CD4-positive, alpha-beta T cell (primary cell): Measurements from ENCODE around the gene ZNF592. TPM values are rescaled to one million over a fixed set of nuclear protein-coding genes. Genes with fewer than 3 reads are reported as not detected.
A peak's percentile ranks its signal among the peaks of the same experiment; 100 is the strongest.

ENCODE experiments used
- ATAC-seq: fragments of 200-7000 bp; cut with Tn5 transposase; one replicate; pipeline ENCODE4 v1.10.0; 2022; ENCODE audit warnings: mild to moderate bottlenecking; ENCODE audit not compliant: poor library complexity
- CTCF ChIA-PET: fragments of 350-600 bp; sonication (Branson Sonifier 250); formaldehyde crosslinking; loops from one replicate; lab custom pipeline; 2021; ENCODE audit warnings: antibody characterized with exemption, inconsistent platforms; lab: Charles Lee
- POLR2A ChIA-PET: fragments of 350-600 bp; sonication (Branson Sonifier 250); formaldehyde crosslinking; loops from one replicate; lab custom pipeline; 2021; ENCODE audit warnings: antibody characterized with exemption, inconsistent platforms; lab: Charles Lee
- DNase-seq, 14 experiments: peaks; one replicate each; pipeline ENCODE4 v3.0.0-alpha.2; 2013 to 2020; ENCODE audit warnings: mixed read lengths in 2 of 14
- H3K27ac ChIP-seq, 2 donors: one replicate each; pipeline versions ENCODE4 v1.5.1 to v1.7.0; 2013; ENCODE audit warnings: low read length in 2 of 2, low read depth in 1 of 2, mild to moderate bottlenecking in 1 of 2
- H3K27me3 ChIP-seq, 2 experiments: 1 replicate in 1 of 2; 2 replicates in 1 of 2; pipeline versions ENCODE4 v1.6.1 to v1.7.0; 2013; ENCODE audit warnings: low read length in 2 of 2, control low read depth in 1 of 2, mild to moderate bottlenecking in 1 of 2, moderate library complexity in 1 of 2; ENCODE audit not compliant: insufficient read depth in 2 of 2, control insufficient read depth in 1 of 2
- H3K36me3 ChIP-seq: one replicate; pipeline ENCODE4 v1.6.1; 2013; ENCODE audit warnings: low read length, control low read depth; ENCODE audit not compliant: insufficient read depth
- H3K4me1 ChIP-seq: one replicate; pipeline ENCODE4 v1.6.1; 2013; ENCODE audit warnings: low read length, control low read depth; ENCODE audit not compliant: insufficient read depth
- H3K4me3 ChIP-seq: one replicate; pipeline ENCODE4 v1.5.1; 2013; ENCODE audit warnings: mild to moderate bottlenecking, low read length, moderate library complexity
- H3K9me3 ChIP-seq, 2 experiments: 1 replicate in 1 of 2; 2 replicates in 1 of 2; pipeline versions ENCODE4 v1.6.1 to v1.7.0; 2013; ENCODE audit warnings: low read length in 2 of 2, mild to moderate bottlenecking in 2 of 2, control low read depth in 1 of 2, moderate library complexity in 1 of 2; ENCODE audit not compliant: control insufficient read depth in 1 of 2, insufficient read depth in 1 of 2
- H3K27ac Mint-ChIP-seq: one replicate; pipeline ENCODE4 v1.8.0; 2020; ENCODE audit warnings: mixed read lengths
- H3K27me3 Mint-ChIP-seq: one replicate; pipeline ENCODE4 v1.8.0; 2021; ENCODE audit warnings: mixed read lengths
- H3K36me3 Mint-ChIP-seq: one replicate; pipeline ENCODE4 v1.8.0; 2021; ENCODE audit warnings: low read depth, mixed read lengths
- H3K4me1 Mint-ChIP-seq: one replicate; pipeline ENCODE4 v1.8.0; 2021; ENCODE audit warnings: low read depth, mixed read lengths
- H3K4me3 Mint-ChIP-seq: one replicate; pipeline ENCODE4 v1.8.0; 2020; ENCODE audit warnings: mild to moderate bottlenecking, mixed read lengths
- H3K9me3 Mint-ChIP-seq: one replicate; pipeline ENCODE4 v1.8.0; 2020; ENCODE audit warnings: mixed read lengths
- intact Hi-C, 2 experiments: fragments of 100-400 bp; cut with DNase I in 1 of 2; cut with micrococcal nuclease in 1 of 2; formaldehyde crosslinking; loops; one replicate each; pipeline versions ENCODE4 v1.15.1 to v1.9.0; 2023 to 2025; cut with DNase I, micrococcal nuclease
- total RNA-seq, 174 experiments: library from RNA in 2 of 174; stranded (reverse) in 2 of 174; gene quantifications; one replicate each; pipeline ENCODE4 v1.2.3 and lab custom pipeline; 2021 to 2026
- TF ChIP-seq, protein P1 (sequence below): fragments of 200-600 bp; IDR thresholded peaks from one replicate; pipeline ENCODE4 v1.8.0; 2022; ENCODE audit warnings: antibody characterized with exemption, mild to moderate bottlenecking

The ZNF592 gene
- total RNA-seq, 2 experiments from 2014 or later: 37.5 to 38.2 TPM

DNA sequence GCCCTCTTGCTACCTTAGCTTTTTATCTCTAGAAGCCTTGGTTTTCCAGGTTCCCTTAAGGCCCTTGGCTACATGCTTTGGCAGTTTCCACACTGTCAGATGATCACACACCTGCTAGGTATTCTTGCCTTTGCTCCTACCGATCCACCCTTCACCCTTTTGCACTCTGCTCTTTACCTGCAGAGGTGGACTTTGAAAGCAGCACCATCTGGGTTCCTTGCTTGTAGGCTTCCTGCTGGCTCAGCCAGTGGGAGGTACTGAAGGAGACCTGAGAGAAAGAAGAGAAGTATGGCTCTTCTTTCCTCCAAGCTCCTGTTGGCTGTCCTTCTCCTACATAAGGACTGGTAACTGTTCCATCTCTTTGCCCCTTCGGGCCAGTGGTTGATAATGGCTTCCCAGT is 7.3 kb upstream of the ZNF592 start:
- CTCF ChIA-PET: no interaction called here
- Histone ChIP-seq H3K4me1 (peaks cover 17% of the 10 kb centered on the region), H3K4me3 (no peak overlapping the region), H3K27ac (no peak overlapping the region), H3K9me3 (no peaks in the 10 kb centered on the region), H3K27me3 (no peaks in the 10 kb centered on the region), H3K36me3 (no peaks in the 10 kb centered on the region)
- TF ChIP-seq, protein P1, sequence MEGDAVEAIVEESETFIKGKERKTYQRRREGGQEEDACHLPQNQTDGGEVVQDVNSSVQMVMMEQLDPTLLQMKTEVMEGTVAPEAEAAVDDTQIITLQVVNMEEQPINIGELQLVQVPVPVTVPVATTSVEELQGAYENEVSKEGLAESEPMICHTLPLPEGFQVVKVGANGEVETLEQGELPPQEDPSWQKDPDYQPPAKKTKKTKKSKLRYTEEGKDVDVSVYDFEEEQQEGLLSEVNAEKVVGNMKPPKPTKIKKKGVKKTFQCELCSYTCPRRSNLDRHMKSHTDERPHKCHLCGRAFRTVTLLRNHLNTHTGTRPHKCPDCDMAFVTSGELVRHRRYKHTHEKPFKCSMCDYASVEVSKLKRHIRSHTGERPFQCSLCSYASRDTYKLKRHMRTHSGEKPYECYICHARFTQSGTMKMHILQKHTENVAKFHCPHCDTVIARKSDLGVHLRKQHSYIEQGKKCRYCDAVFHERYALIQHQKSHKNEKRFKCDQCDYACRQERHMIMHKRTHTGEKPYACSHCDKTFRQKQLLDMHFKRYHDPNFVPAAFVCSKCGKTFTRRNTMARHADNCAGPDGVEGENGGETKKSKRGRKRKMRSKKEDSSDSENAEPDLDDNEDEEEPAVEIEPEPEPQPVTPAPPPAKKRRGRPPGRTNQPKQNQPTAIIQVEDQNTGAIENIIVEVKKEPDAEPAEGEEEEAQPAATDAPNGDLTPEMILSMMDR: no peak
- Mint-ChIP-seq H3K36me3 (no peaks in the 10 kb centered on the region), H3K9me3 (no peaks in the 10 kb centered on the region), H3K27ac (peak overlapping the region; percentile 10), H3K4me3 (no peak overlapping the region), H3K27me3 (no peaks in the 10 kb centered on the region), H3K4me1 (peaks cover 57% of the 10 kb centered on the region)
- POLR2A ChIA-PET: interaction anchor here (1.0 to 11.4 kb wide), 3 partner anchors 17 to 32 kb away, joined by 3 to 166 read pairs (median 15); partner anchors contain the start of gene SEC11A
- intact Hi-C loops: loop anchor here in 1 of 2 experiments (10.0 kb wide), 1 partner anchor 46 kb away; no protein-coding TSS in a partner anchor
- DNase-seq (no peak), ATAC-seq (no peak)

DNA sequence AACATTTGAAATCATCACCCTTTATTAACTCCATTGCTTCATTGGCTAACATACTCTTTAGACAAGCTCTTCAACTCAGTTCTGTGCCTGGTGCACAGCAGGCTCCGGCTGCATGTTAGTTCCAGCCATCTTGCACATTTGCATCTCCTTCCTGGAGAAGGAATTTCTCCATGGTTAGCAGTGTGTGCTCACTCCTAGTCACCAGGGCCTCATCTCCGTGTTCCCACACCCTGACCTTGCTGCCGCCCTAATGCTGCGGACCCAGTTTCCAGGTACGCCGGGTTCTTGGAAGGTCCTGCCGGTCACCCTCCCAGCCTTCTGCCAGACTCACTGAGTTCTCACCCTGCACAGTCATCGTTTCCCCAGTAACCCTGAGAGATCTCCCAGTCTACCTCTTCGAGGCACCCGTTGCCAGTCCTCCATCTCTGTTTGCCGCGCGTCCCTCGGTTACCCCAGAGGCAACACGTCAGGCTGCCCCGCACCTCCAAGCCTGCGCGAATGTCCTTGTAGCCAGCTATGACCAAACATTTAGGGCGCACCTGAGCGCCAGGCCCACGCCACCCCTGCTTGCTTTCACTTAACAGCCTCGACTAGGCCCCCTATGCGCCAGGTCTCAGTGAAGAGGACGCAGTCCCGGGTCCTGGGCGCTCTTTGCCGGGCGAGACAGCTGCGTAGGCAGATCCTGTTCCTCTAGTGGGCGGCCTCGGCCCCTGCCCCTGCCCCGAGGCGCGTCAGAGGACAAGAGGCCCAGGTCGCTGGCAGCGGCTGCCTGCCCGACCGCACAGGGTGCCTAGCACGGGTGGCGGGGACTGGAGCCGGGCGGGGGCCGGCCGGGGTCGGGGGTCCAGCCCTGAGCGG is 747 bp upstream of the ZNF592 start:
- Mint-ChIP-seq H3K27ac (peak overlapping the region; percentile 97), H3K4me3 (peak overlapping the region; percentile 89), H3K9me3 (no peaks in the 10 kb centered on the region), H3K27me3 (no peaks in the 10 kb centered on the region), H3K36me3 (peaks cover 27% of the 10 kb centered on the region), H3K4me1 (peaks cover 72% of the 10 kb centered on the region)
- H3K4me3 ChIP-seq: peak overlapping the region; percentile 71
- ChIA-PET POLR2A (interaction anchor here (0.5 to 13.4 kb wide), 20 partner anchors 14 to 234 kb away, joined by 3 to 311 read pairs (median 6); partner anchors contain the start of genes NMB, PDE8A, SEC11A and WDR73), CTCF (interaction anchor here (0.7 to 1.9 kb wide), 7 partner anchors 13 to 233 kb away, joined by 3 to 8 read pairs (median 4); partner anchors contain the start of gene SEC11A)
- intact Hi-C loops: loop anchor here (1.0 to 10.0 kb wide), 7 partner anchors 11 to 160 kb away; partner anchors contain the start of genes SEC11A (in 2 of the 2), WDR73 (in 1 of the 2) and ZSCAN2 (in 1 of the 2)
- ATAC-seq (peak; percentile 62), DNase-seq (peak; percentile 61 to 88 (median 70))
- H3K27me3 ChIP-seq: no peaks in the 10 kb centered on the region
- H3K9me3 ChIP-seq: no peaks in the 10 kb centered on the region
- TF ChIP-seq, protein P1: no peak
- peaks cover 5% of the 10 kb centered on the region for H3K36me3 ChIP-seq
- peaks cover 53% of the 10 kb centered on the region for H3K4me1 ChIP-seq
- H3K27ac ChIP-seq: peak overlapping the region; percentile 75 to 96
